K562 (cell line): Measurements from ENCODE around the gene CEP85L. TPM values are rescaled to one million over a fixed set of nuclear protein-coding genes. Genes with fewer than 3 reads are reported as not detected.

Experiments used
- CBFB ChIP-seq: sonication (generic); formaldehyde crosslinking; IDR thresholded peaks from 2 replicates; pipeline ENCODE4 v1.4.0; 2020; ENCODE audit warnings: mild to moderate bottlenecking, missing genetic modification reagents
- CBX3 ChIP-seq, 2 experiments: IDR thresholded peaks; 1 replicate in 1 of 2; 2 replicates in 1 of 2; pipeline ENCODE4 v1.6.1; 2012; ENCODE audit warnings: inconsistent platforms in 2 of 2, low read length in 2 of 2, borderline replicate concordance in 1 of 2, control low read depth in 1 of 2
- CSDE1 ChIP-seq, 2 experiments: fragments of 450-650 bp; IDR thresholded peaks; 2 replicates each; pipeline ENCODE4 v1.6.1; 2016; ENCODE audit warnings: mild to moderate bottlenecking in 1 of 2
- CXXC5 ChIP-seq: fragments of 250-450 bp; sonication (Bioruptor Pico); IDR thresholded peaks from 2 replicates; pipeline ENCODE4 v1.8.0; 2022; ENCODE audit warnings: inconsistent platforms, mild to moderate bottlenecking, moderate library complexity
- HNRNPH1 ChIP-seq: fragments of 200-400 bp; formaldehyde crosslinking; optimal IDR thresholded peaks from 2 replicates; pipeline ENCODE3; 2017; ENCODE audit warnings: low read depth, mild to moderate bottlenecking, low read length, moderate library complexity
- JUN ChIP-seq, 2 experiments: sonication (generic) in 1 of 2; formaldehyde crosslinking in 1 of 2; IDR thresholded peaks; 2 replicates each; pipeline versions ENCODE4 v1.6.1 to v1.8.0; 2012 to 2022; ENCODE audit warnings: borderline replicate concordance in 2 of 2, mild to moderate bottlenecking in 2 of 2, improper control_type of control experiment in 1 of 2, low read depth in 1 of 2, low read length in 1 of 2, missing genetic modification reagents in 1 of 2
- MTA3 ChIP-seq: fragments of 450-650 bp; formaldehyde crosslinking; IDR thresholded peaks from 2 replicates; pipeline ENCODE4 v1.6.1; 2017; ENCODE audit warnings: mild to moderate bottlenecking, borderline replicate concordance
- RBM15 ChIP-seq: fragments of 200-400 bp; formaldehyde crosslinking; IDR thresholded peaks from 2 replicates; pipeline ENCODE4 v1.6.1; 2018; ENCODE audit warnings: mild to moderate bottlenecking, low read length, moderate library complexity; ENCODE audit not compliant: insufficient read depth
- TRIM24 ChIP-seq, 2 experiments: fragments of 450-650 bp; IDR thresholded peaks; 2 replicates each; pipeline ENCODE4 v1.6.1; 2016
- ZBTB1 ChIP-seq: sonication (generic); formaldehyde crosslinking; IDR thresholded peaks from 2 replicates; pipeline ENCODE4 v1.8.1; 2023; ENCODE audit warnings: missing genetic modification reagents, low read depth, mild to moderate bottlenecking, borderline replicate concordance
- ZNF282 ChIP-seq: sonication (generic); formaldehyde crosslinking; IDR thresholded peaks from 2 replicates; pipeline ENCODE4 v1.8.1; 2023; ENCODE audit warnings: missing genetic modification reagents
- ZNF589 ChIP-seq: fragments of 200-800 bp; sonication (Bioruptor generic); IDR thresholded peaks from 2 replicates; pipeline ENCODE4 v1.6.1; 2016; ENCODE audit warnings: low read depth, missing genetic modification characterization, missing compliant biosample characterization
- ZNF695 ChIP-seq: fragments of 450-650 bp; formaldehyde crosslinking; IDR thresholded peaks from 2 replicates; pipeline ENCODE4 v1.4.0; 2020; ENCODE audit warnings: mild to moderate bottlenecking, moderate library complexity
- polyA plus RNA-seq, 8 experiments: library from polyadenylated mRNA; depleted of rRNA in 4 of 8; stranded (reverse) in 5 of 8; unstranded in 3 of 8; fragments of >200 nt; fragmentation: Nextera tagmentation in 2 of 8; fragmentation: Illumina TruSeq in 1 of 8; extraction: Ambion mirVana in 2 of 8; extraction: Trizol in 1 of 8; gene quantifications; 2 replicates each; pipeline versions ENCODE4 v1.2.1 to v1.2.3, GENCODE V29; 2011 to 2014; ENCODE audit warnings: inconsistent platforms in 1 of 8, missing spikeins in 1 of 8
- total RNA-seq, 7 experiments: library from RNA; depleted of rRNA in 6 of 7; stranded (reverse); fragments of >200 nt in 6 of 7; fragmentation: Illumina TruSeq in 2 of 7; extraction: Trizol in 2 of 7; gene quantifications; 2 replicates each; pipeline versions ENCODE4 v1.2.1 to v1.2.3, GENCODE V29; 2011 to 2021; ENCODE audit warnings: low replicate concordance in 1 of 7
- TF ChIP-seq, protein P1 (sequence below): fragments of 250-450 bp; sonication (Bioruptor Pico); IDR thresholded peaks from 2 replicates; pipeline ENCODE4 v1.9.0; 2021; ENCODE audit warnings: mild to moderate bottlenecking, inconsistent platforms
- TF ChIP-seq, protein P2 (sequence below): IDR thresholded peaks from 2 replicates; pipeline ENCODE4 v1.6.1; 2016; ENCODE audit warnings: missing genetic modification characterization, missing compliant biosample characterization
- TF ChIP-seq, protein P3 (sequence below): fragments of 250-450 bp; sonication (Bioruptor Pico); IDR thresholded peaks from 2 replicates; pipeline ENCODE4 v1.8.0; 2022; ENCODE audit warnings: inconsistent platforms, mild to moderate bottlenecking, moderate library complexity, borderline replicate concordance
- TF ChIP-seq, protein P4 (sequence below): fragments of 450-650 bp; IDR thresholded peaks from 2 replicates; pipeline ENCODE4 v1.7.0; 2016; ENCODE audit warnings: borderline replicate concordance
- TF ChIP-seq, protein P5 (sequence below): fragments of 450-650 bp; conservative IDR thresholded peaks from 2 replicates; pipeline ENCODE4 v1.6.1; 2016; ENCODE audit warnings: missing genetic modification characterization, low read depth, mild to moderate bottlenecking, missing compliant biosample characterization, moderate library complexity

CEP85L gene
- total and polyA plus RNA-seq, 9 of the 15 experiments (the other 6 are each of a cell fraction or from before 2014, with no cell fraction given) = 4.5 to 15.8 (median 8.3) TPM

GRCh38 chr6:118651282-118652050 is at the start of gene CEP85L (continued):
- TF ChIP-seq, protein P1, sequence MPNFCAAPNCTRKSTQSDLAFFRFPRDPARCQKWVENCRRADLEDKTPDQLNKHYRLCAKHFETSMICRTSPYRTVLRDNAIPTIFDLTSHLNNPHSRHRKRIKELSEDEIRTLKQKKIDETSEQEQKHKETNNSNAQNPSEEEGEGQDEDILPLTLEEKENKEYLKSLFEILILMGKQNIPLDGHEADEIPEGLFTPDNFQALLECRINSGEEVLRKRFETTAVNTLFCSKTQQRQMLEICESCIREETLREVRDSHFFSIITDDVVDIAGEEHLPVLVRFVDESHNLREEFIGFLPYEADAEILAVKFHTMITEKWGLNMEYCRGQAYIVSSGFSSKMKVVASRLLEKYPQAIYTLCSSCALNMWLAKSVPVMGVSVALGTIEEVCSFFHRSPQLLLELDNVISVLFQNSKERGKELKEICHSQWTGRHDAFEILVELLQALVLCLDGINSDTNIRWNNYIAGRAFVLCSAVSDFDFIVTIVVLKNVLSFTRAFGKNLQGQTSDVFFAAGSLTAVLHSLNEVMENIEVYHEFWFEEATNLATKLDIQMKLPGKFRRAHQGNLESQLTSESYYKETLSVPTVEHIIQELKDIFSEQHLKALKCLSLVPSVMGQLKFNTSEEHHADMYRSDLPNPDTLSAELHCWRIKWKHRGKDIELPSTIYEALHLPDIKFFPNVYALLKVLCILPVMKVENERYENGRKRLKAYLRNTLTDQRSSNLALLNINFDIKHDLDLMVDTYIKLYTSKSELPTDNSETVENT = peak; percentile 41
- TF ChIP-seq ZNF695 (CRISPR knock-in tag) (no peak), ZBTB1 (0 out of 2 replicates have a peak, but pooled peaks have one; percentile 41), JUN (IDR thresholded peaks at IDR 0.05; ENCODE audit: borderline replicate concordance, low read depth, low read length) (no peak), JUN (CRISPR knock-in tag; IDR thresholded peaks at IDR 0.05; ENCODE audit: borderline replicate concordance) (no peak), ZNF589 (CRISPR knock-in tag) (no peak), MTA3 (peak; percentile 10), CBX3 (IDR thresholded peaks at IDR 0.05; ENCODE audit: borderline replicate concordance in 1 of 2, low read length in 2 of 2) (0 out of 3 replicates have a peak, but pooled peaks of 1 of the 2 experiments have one; percentile 36), RBM15 (no peak), TRIM24 (IDR thresholded peaks at IDR 0.05) (no peak), ZNF282 (CRISPR knock-in tag) (no peak; the same call in 1 of the 2 replicates), HNRNPH1 (no peak), CXXC5 (CRISPR knock-in tag) (peak; percentile 41; the same call in 1 of the 2 replicates), CBFB (no peak), CSDE1 (IDR thresholded peaks at IDR 0.05) (no peak)
- TF ChIP-seq, protein P2, sequence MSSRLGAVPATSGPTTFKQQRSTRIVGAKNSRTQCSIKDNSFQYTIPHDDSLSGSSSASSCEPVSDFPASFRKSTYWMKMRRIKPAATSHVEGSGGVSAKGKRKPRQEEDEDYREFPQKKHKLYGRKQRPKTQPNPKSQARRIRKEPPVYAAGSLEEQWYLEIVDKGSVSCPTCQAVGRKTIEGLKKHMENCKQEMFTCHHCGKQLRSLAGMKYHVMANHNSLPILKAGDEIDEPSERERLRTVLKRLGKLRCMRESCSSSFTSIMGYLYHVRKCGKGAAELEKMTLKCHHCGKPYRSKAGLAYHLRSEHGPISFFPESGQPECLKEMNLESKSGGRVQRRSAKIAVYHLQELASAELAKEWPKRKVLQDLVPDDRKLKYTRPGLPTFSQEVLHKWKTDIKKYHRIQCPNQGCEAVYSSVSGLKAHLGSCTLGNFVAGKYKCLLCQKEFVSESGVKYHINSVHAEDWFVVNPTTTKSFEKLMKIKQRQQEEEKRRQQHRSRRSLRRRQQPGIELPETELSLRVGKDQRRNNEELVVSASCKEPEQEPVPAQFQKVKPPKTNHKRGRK (tag) = no peak
- TF ChIP-seq, protein P3, sequence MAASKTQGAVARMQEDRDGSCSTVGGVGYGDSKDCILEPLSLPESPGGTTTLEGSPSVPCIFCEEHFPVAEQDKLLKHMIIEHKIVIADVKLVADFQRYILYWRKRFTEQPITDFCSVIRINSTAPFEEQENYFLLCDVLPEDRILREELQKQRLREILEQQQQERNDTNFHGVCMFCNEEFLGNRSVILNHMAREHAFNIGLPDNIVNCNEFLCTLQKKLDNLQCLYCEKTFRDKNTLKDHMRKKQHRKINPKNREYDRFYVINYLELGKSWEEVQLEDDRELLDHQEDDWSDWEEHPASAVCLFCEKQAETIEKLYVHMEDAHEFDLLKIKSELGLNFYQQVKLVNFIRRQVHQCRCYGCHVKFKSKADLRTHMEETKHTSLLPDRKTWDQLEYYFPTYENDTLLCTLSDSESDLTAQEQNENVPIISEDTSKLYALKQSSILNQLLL = no peak
- TF ChIP-seq, protein P4, sequence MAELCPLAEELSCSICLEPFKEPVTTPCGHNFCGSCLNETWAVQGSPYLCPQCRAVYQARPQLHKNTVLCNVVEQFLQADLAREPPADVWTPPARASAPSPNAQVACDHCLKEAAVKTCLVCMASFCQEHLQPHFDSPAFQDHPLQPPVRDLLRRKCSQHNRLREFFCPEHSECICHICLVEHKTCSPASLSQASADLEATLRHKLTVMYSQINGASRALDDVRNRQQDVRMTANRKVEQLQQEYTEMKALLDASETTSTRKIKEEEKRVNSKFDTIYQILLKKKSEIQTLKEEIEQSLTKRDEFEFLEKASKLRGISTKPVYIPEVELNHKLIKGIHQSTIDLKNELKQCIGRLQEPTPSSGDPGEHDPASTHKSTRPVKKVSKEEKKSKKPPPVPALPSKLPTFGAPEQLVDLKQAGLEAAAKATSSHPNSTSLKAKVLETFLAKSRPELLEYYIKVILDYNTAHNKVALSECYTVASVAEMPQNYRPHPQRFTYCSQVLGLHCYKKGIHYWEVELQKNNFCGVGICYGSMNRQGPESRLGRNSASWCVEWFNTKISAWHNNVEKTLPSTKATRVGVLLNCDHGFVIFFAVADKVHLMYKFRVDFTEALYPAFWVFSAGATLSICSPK = no peak
- TF ChIP-seq, protein P5, sequence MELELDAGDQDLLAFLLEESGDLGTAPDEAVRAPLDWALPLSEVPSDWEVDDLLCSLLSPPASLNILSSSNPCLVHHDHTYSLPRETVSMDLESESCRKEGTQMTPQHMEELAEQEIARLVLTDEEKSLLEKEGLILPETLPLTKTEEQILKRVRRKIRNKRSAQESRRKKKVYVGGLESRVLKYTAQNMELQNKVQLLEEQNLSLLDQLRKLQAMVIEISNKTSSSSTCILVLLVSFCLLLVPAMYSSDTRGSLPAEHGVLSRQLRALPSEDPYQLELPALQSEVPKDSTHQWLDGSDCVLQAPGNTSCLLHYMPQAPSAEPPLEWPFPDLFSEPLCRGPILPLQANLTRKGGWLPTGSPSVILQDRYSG (tag) = no peak
